ENCODE measurements around the gene TPR.

TPR gene

DNA sequence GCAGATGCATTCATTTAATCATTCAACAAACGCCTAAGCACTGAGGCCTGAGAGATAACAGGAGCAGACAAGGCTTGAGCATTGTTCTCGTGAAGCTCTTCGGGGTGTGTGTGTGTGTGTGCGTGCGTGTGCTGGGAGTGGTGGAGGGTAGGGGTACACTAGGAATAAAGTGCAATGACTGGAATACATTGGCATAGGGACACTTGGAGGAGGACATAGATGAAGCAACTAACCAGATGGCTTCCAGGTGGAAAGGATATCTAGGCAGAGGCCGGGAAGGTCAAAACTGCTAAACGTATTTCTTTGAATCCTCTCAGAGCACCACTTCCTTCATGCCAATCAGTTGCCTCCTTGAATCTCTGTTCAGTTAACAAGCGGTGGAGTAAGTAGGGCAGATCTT lies 92.6 kb downstream of the TPR start:
- no peaks in the 10 kb centered on the region for H3K36me3 ChIP-seq (ENCODE audit: insufficient read depth, low read length)
- no peak overlapping the region for H3K9ac ChIP-seq (ENCODE audit: low read depth, low read length)
- no peak overlapping the region for H3K4me2 ChIP-seq (ENCODE audit: insufficient read depth, low read length)
- H4K20me1 ChIP-seq (ENCODE audit: insufficient read depth, low read length) = no peaks in the 10 kb centered on the region
- H3K27ac ChIP-seq (ENCODE audit: low read length) = no peak overlapping the region
- no peaks in the 10 kb centered on the region for H3K4me1 ChIP-seq (ENCODE audit: insufficient read depth, low read length)
- no peak overlapping the region for H3K4me3 ChIP-seq (ENCODE audit: low read depth in 1 of 2, low read length in 2 of 2)
- no peaks in the 10 kb centered on the region for H3K9me3 ChIP-seq (ENCODE audit: insufficient read depth, low read length, severe bottlenecking)
- H2AFZ ChIP-seq (ENCODE audit: low read depth, low read length) = no peak overlapping the region
- DNase-seq = no peak
- H3K27me3 ChIP-seq (ENCODE audit: insufficient read depth, low read length, poor library complexity) = no peaks in the 10 kb centered on the region
- TF ChIP-seq, protein P1, sequence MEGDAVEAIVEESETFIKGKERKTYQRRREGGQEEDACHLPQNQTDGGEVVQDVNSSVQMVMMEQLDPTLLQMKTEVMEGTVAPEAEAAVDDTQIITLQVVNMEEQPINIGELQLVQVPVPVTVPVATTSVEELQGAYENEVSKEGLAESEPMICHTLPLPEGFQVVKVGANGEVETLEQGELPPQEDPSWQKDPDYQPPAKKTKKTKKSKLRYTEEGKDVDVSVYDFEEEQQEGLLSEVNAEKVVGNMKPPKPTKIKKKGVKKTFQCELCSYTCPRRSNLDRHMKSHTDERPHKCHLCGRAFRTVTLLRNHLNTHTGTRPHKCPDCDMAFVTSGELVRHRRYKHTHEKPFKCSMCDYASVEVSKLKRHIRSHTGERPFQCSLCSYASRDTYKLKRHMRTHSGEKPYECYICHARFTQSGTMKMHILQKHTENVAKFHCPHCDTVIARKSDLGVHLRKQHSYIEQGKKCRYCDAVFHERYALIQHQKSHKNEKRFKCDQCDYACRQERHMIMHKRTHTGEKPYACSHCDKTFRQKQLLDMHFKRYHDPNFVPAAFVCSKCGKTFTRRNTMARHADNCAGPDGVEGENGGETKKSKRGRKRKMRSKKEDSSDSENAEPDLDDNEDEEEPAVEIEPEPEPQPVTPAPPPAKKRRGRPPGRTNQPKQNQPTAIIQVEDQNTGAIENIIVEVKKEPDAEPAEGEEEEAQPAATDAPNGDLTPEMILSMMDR (IDR thresholded peaks at IDR 0.05; ENCODE audit: borderline replicate concordance, extremely low read depth, low read length, poor library complexity, severe bottlenecking) = no peak
- no peak for ATAC-seq (ENCODE audit: insufficient read depth, low read depth)
- no peaks in the 10 kb centered on the region for H3K79me2 ChIP-seq (ENCODE audit: insufficient read depth, low read length)

DNA sequence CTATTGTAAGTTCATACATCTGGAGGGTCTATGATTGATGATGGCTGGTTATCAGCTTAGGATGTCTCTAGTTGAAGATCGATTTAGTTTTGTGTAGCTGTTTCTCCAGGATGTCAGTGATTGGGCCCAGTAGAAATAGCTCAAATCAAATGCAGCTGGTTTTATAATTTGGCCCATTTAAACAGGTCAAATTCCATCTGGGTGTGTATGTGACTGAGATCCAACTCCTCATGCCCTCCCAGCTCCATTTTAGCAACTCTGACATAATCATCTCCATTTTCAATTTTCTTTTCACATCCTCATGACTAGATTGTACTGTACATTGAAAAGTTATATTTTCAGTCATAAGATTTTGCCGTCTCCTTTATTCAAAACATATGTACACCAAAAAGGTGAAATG lies 99.2 kb downstream of the TPR start:
- no peaks in the 10 kb centered on the region for H3K9me3 ChIP-seq (ENCODE audit: insufficient read depth, low read length, severe bottlenecking)
- H3K9ac ChIP-seq (ENCODE audit: low read depth, low read length) = no peak overlapping the region
- H3K36me3 ChIP-seq (ENCODE audit: insufficient read depth, low read length) = no peaks in the 10 kb centered on the region
- DNase-seq (no peak), ATAC-seq (ENCODE audit: insufficient read depth, low read depth) (no peak)
- H3K27me3 ChIP-seq (ENCODE audit: insufficient read depth, low read length, poor library complexity) = no peaks in the 10 kb centered on the region
- H3K79me2 ChIP-seq (ENCODE audit: insufficient read depth, low read length) = no peaks in the 10 kb centered on the region
- H4K20me1 ChIP-seq (ENCODE audit: insufficient read depth, low read length) = no peaks in the 10 kb centered on the region
- H3K4me1 ChIP-seq (ENCODE audit: insufficient read depth, low read length) = no peaks in the 10 kb centered on the region
- TF ChIP-seq, protein P1 (IDR thresholded peaks at IDR 0.05; ENCODE audit: borderline replicate concordance, extremely low read depth, low read length, poor library complexity, severe bottlenecking) = no peak
- TF ChIP-seq EZH2 (IDR thresholded peaks at IDR 0.05; ENCODE audit: borderline replicate concordance, low read depth, low read length, severe bottlenecking) = no peak
- no peak overlapping the region for H2AFZ ChIP-seq (ENCODE audit: low read depth, low read length)
- no peak overlapping the region for H3K4me2 ChIP-seq (ENCODE audit: insufficient read depth, low read length)
- H3K4me3 ChIP-seq (ENCODE audit: low read depth in 1 of 2, low read length in 2 of 2) = no peak overlapping the region
- H3K27ac ChIP-seq (ENCODE audit: low read length) = no peak overlapping the region

DNA sequence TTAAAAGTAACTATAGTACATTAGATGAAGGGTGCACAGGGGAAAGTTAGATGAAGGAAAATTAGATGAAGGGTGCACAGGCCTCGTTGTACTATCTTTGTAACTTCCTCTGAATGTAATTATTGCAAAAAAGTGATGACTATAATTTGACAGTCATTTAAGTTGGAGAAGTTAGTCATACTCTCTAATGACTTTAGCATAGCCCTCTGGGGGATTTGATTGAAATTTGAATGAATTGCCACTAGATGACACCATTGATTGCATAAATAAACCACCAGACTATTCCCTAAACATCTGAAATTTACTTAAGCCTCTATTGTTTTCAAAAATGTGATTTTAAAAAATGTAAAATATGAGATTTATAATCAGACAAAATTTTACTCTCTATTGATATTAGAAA lies 102.6 kb downstream of the TPR start:
- Histone ChIP-seq H4K20me1 (ENCODE audit: insufficient read depth, low read length) (no peaks in the 10 kb centered on the region), H3K9me3 (ENCODE audit: insufficient read depth, low read length, severe bottlenecking) (no peaks in the 10 kb centered on the region), H3K4me3 (ENCODE audit: low read depth in 1 of 2, low read length in 2 of 2) (no peak overlapping the region), H2AFZ (ENCODE audit: low read depth, low read length) (no peak overlapping the region), H3K79me2 (ENCODE audit: insufficient read depth, low read length) (no peaks in the 10 kb centered on the region), H3K4me1 (ENCODE audit: insufficient read depth, low read length) (no peaks in the 10 kb centered on the region), H3K36me3 (ENCODE audit: insufficient read depth, low read length) (no peaks in the 10 kb centered on the region), H3K27ac (ENCODE audit: low read length) (no peak overlapping the region), H3K4me2 (ENCODE audit: insufficient read depth, low read length) (no peak overlapping the region), H3K27me3 (ENCODE audit: insufficient read depth, low read length, poor library complexity) (no peaks in the 10 kb centered on the region), H3K9ac (ENCODE audit: low read depth, low read length) (no peak overlapping the region)
- no peak for DNase-seq
- TF ChIP-seq, protein P1 (IDR thresholded peaks at IDR 0.05; ENCODE audit: borderline replicate concordance, extremely low read depth, low read length, poor library complexity, severe bottlenecking) = no peak
- TF ChIP-seq EZH2 (IDR thresholded peaks at IDR 0.05; ENCODE audit: borderline replicate concordance, low read depth, low read length, severe bottlenecking) = no peak
- ATAC-seq (ENCODE audit: insufficient read depth, low read depth) = no peak

DNA sequence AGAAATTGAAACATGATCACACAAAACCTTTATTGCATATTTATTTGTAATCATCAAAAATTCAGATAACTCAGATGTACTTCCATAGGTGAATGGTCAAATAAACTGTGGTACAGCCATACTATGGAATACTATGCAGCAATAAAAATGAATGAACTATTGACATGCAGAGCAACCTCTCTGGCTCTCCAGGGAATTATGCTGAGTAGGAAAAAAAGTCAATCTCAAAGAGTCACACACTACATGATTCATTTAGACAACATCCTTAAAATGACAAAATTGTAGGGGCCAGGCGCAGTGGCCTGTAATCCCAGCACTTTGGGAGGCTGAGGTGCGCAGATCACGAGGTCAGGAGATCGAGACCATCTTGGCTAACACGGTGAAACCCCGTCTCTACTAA lies 104.0 kb downstream of the TPR start:
- Histone ChIP-seq H3K9ac (ENCODE audit: low read depth, low read length) (no peak overlapping the region), H2AFZ (ENCODE audit: low read depth, low read length) (no peak overlapping the region), H3K27ac (ENCODE audit: low read length) (no peak overlapping the region), H3K4me1 (ENCODE audit: insufficient read depth, low read length) (no peaks in the 10 kb centered on the region), H3K4me2 (ENCODE audit: insufficient read depth, low read length) (no peak overlapping the region), H3K9me3 (ENCODE audit: insufficient read depth, low read length, severe bottlenecking) (no peaks in the 10 kb centered on the region), H3K79me2 (ENCODE audit: insufficient read depth, low read length) (no peaks in the 10 kb centered on the region), H3K4me3 (ENCODE audit: low read depth in 1 of 2, low read length in 2 of 2) (no peak overlapping the region), H4K20me1 (ENCODE audit: insufficient read depth, low read length) (no peaks in the 10 kb centered on the region), H3K36me3 (ENCODE audit: insufficient read depth, low read length) (no peaks in the 10 kb centered on the region), H3K27me3 (ENCODE audit: insufficient read depth, low read length, poor library complexity) (no peaks in the 10 kb centered on the region)
- no peak for DNase-seq
- no peak for TF ChIP-seq EZH2 (IDR thresholded peaks at IDR 0.05; ENCODE audit: borderline replicate concordance, low read depth, low read length, severe bottlenecking)
- TF ChIP-seq, protein P1 (IDR thresholded peaks at IDR 0.05; ENCODE audit: borderline replicate concordance, extremely low read depth, low read length, poor library complexity, severe bottlenecking) = no peak
- ATAC-seq (ENCODE audit: insufficient read depth, low read depth) = no peak
